ENCODE results near the gene NRARP. TPM values are rescaled to one million over a fixed set of nuclear protein-coding genes. Genes with fewer than 3 reads are reported as not detected.

NRARP gene
- total and polyA plus RNA-seq, 10 of the 15 experiments (the other 5 are each of a cell fraction or from before 2014, with no cell fraction given): 0.06 to 9.2 (median 2.2) TPM; not detected in 2

- H3K27me3 ChIP-seq (replicated peaks in 1 of 2; ENCODE audit: control insufficient read depth in 2 of 2, insufficient read depth in 2 of 2, low read length in 1 of 2): no peaks in the 10 kb centered on the region
- BruUV-seq (replicated peaks): no TSS peak
- SMC1A ChIA-PET (ENCODE audit: uncharacterized antibody, unreplicated experiment): no interaction called here
These were observed 8.3 kb upstream of the NRARP start for GRCh38 chr9:137310189-137311052.

More at GRCh38 chr9:137310189-137311052, 8.3 kb upstream of the NRARP start:
- H3K36me3 ChIP-seq (ENCODE audit: control insufficient read depth in 2 of 2, insufficient read depth in 2 of 2, low read length in 1 of 2): no peaks in the 10 kb centered on the region
- H3K4me3 ChIP-seq: no peak overlapping the region
- H3K4me2 ChIP-seq (ENCODE audit: control insufficient read depth, insufficient read depth): no peak overlapping the region
- no peaks in the 10 kb centered on the region for H4K20me1 ChIP-seq (ENCODE audit: control insufficient read depth, insufficient read depth)
- in situ Hi-C loops (cut with MboI): no loop called here
- ChIA-PET RAD21 (ENCODE audit: unreplicated experiment) (no interaction called here), POLR2A (no interaction called here), CTCF (interaction anchor here (1.8 kb wide), 1 partner anchor 9 kb away, joined by 5 read pairs; the partner anchor contains the start of gene NRARP)
- TF ChIP-seq GABPA (IDR thresholded peaks at IDR 0.05; ENCODE audit: low read depth) (no peak), E2F8 (IDR thresholded peaks at IDR 0.05; ENCODE audit: low read depth, partially characterized antibody) (no peak), NBN (IDR thresholded peaks at IDR 0.05) (no peak), PBX3 (IDR thresholded peaks at IDR 0.05; ENCODE audit: insufficient replicate concordance, low read depth, low read length) (no peak)
- DNase-seq (ENCODE audit: low read depth, low spot score) (no peak), FAIRE-seq (no peak), ATAC-seq (no peak)
- no peak overlapping the region for H3K9ac ChIP-seq (ENCODE audit: control insufficient read depth, insufficient read depth, low read length)
- intact Hi-C loops (cut with micrococcal nuclease; ENCODE audit: unreplicated experiment): no loop called here
- no peak overlapping the region for H2AFZ ChIP-seq (ENCODE audit: control insufficient read depth, low read depth, low read length)
- whole genome bisulfite sequencing (ENCODE audit: insufficient coverage, insufficient replicate concordance, low lambda C conversion rate, missing lambda C conversion rate): 41% methylated on average over 20 of the region's 20 CpGs
- H3K27ac ChIP-seq (ENCODE audit: control insufficient read depth, insufficient read depth): no peak overlapping the region
- no peaks in the 10 kb centered on the region for H3K79me2 ChIP-seq (ENCODE audit: control insufficient read depth, insufficient read depth, low read length)
- no peaks in the 10 kb centered on the region for H3K9me3 ChIP-seq (replicated peaks; ENCODE audit: control insufficient read depth, insufficient read depth, low read length)
- peaks cover 9% of the 10 kb centered on the region for H3K4me1 ChIP-seq (ENCODE audit: control insufficient read depth, insufficient read depth, low read length)

All from GM12878 (cell line).